GM12878 (cell line): ENCODE measurements around the gene ANTXR2. TPM values are rescaled to one million over a fixed set of nuclear protein-coding genes. Genes with fewer than 3 reads are reported as not detected.

Source experiments
- ATAC-seq: fragments of 200-7000 bp; cut with Tn5 transposase; 3 replicates; pipeline ENCODE4 v1.9.1; 2020; ENCODE audit warnings: mild to moderate bottlenecking, moderate library complexity
- BruUV-seq: library from RNA; stranded (reverse); fragments of 400-500 nt; replicated peaks from 2 replicates; lab custom pipeline; 2021; lab: Mats Ljungman, UMichigan
- CTCF ChIA-PET: fragments of 300-600 bp; sonication (Branson Sonifier 250); formaldehyde crosslinking; extraction: SDS; loops from one replicate; lab custom pipeline; 2021; ENCODE audit warnings: inconsistent platforms; lab: Yijun Ruan, JAX
- POLR2A ChIA-PET: fragments of 350-600 bp; formaldehyde crosslinking; extraction: SDS; loops from one replicate; lab custom pipeline; 2021; ENCODE audit warnings: inconsistent platforms; lab: Charles Lee
- RAD21 ChIA-PET: fragments of 300-600 bp; sonication (Branson Sonifier 250); formaldehyde crosslinking; loops from one replicate; lab custom pipeline; 2023; ENCODE audit warnings: antibody characterized with exemption; ENCODE audit not compliant: unreplicated experiment; lab: Charles Lee
- SMC1A ChIA-PET: fragments of 300-600 bp; sonication (Branson Sonifier 250); formaldehyde crosslinking; loops from one replicate; lab custom pipeline; 2023; ENCODE audit not compliant: unreplicated experiment, uncharacterized antibody; lab: Charles Lee
- DNase-seq: peaks from one replicate; pipeline ENCODE4 v3.0.0-alpha.2; 2011; ENCODE audit warnings: low read depth, low spot score
- FAIRE-seq: peaks from 3 replicates; lab custom pipeline; 2011; peaks lifted over from hg19 to GRCh38; lab: Jason Lieb, UNC
- H2AFZ ChIP-seq: 2 replicates; pipeline ENCODE4 v1.6.0; 2011; ENCODE audit warnings: low read depth, low read length, control low read depth; ENCODE audit not compliant: control insufficient read depth
- H3K27ac ChIP-seq: 2 replicates; pipeline ENCODE4 v1.5.1; 2011; ENCODE audit warnings: control low read depth; ENCODE audit not compliant: control insufficient read depth, insufficient read depth
- H3K27me3 ChIP-seq, 2 experiments: replicated peaks in 1 of 2; 2 replicates each; pipeline versions ENCODE4 v1.6.0 to v1.6.1; 2011; ENCODE audit warnings: low read length in 1 of 2; ENCODE audit not compliant: control insufficient read depth in 2 of 2, insufficient read depth in 2 of 2
- H3K36me3 ChIP-seq, 2 experiments: 2 replicates each; pipeline ENCODE4 v1.5.1; 2011; ENCODE audit warnings: low read length in 1 of 2; ENCODE audit not compliant: control insufficient read depth in 2 of 2, insufficient read depth in 2 of 2
- H3K4me1 ChIP-seq: 2 replicates; pipeline ENCODE4 v1.6.1; 2011; ENCODE audit warnings: mild to moderate bottlenecking, low read length, moderate library complexity, mixed read lengths; ENCODE audit not compliant: control insufficient read depth, insufficient read depth
- H3K4me2 ChIP-seq: 2 replicates; pipeline ENCODE4 v1.6.0; 2011; ENCODE audit warnings: control low read depth; ENCODE audit not compliant: control insufficient read depth, insufficient read depth
- H3K4me3 ChIP-seq: fragments of 200-600 bp; sonication (generic); 2 replicates; pipeline ENCODE4 v1.5.1; 2016
- H3K79me2 ChIP-seq: 2 replicates; pipeline ENCODE4 v1.6.0; 2011; ENCODE audit warnings: low read length; ENCODE audit not compliant: control insufficient read depth, insufficient read depth
- H3K9ac ChIP-seq: 2 replicates; pipeline ENCODE4 v1.8.0; 2011; ENCODE audit warnings: low read length, control low read depth, mixed read lengths; ENCODE audit not compliant: control insufficient read depth, insufficient read depth
- H3K9me3 ChIP-seq: replicated peaks from 3 replicates; pipeline ENCODE4 v1.5.1; 2011; ENCODE audit warnings: mild to moderate bottlenecking, low read length; ENCODE audit not compliant: control insufficient read depth, insufficient read depth
- H4K20me1 ChIP-seq: 2 replicates; pipeline ENCODE4 v1.6.0; 2011; ENCODE audit not compliant: control insufficient read depth, insufficient read depth
- CBX3 ChIP-seq: fragments of 200-600 bp; sonication (generic); IDR thresholded peaks from 2 replicates; pipeline ENCODE4 v1.6.1; 2016; ENCODE audit warnings: low read depth, borderline replicate concordance
- CREB1 ChIP-seq: IDR thresholded peaks from 2 replicates; pipeline ENCODE4 v1.6.1; 2012; ENCODE audit warnings: low read depth, mild to moderate bottlenecking, inconsistent platforms
- FOXM1 ChIP-seq: IDR thresholded peaks from 2 replicates; pipeline ENCODE4 v1.6.1; 2012; ENCODE audit warnings: low read depth, mild to moderate bottlenecking, inconsistent platforms, low read length, moderate library complexity
- MYC ChIP-seq: IDR thresholded peaks from 2 replicates; pipeline ENCODE4 v1.6.1; 2011; ENCODE audit warnings: mild to moderate bottlenecking, low read length, moderate library complexity, inconsistent platforms; ENCODE audit not compliant: insufficient read depth, insufficient replicate concordance, insufficient read length, severe bottlenecking
- NFYB ChIP-seq: IDR thresholded peaks from 2 replicates; pipeline ENCODE4 v1.6.1; 2011; ENCODE audit warnings: low read depth, mild to moderate bottlenecking, low read length, improper control_type of control experiment, moderate library complexity; ENCODE audit not compliant: insufficient read depth
- NR2C1 ChIP-seq: fragments of 450-650 bp; IDR thresholded peaks from 2 replicates; pipeline ENCODE4 v1.6.1; 2017; ENCODE audit warnings: antibody characterized with exemption, mild to moderate bottlenecking, moderate library complexity
- ZNF217 ChIP-seq: fragments of 450-650 bp; IDR thresholded peaks from 2 replicates; pipeline ENCODE4 v1.6.1; 2017; ENCODE audit warnings: antibody characterized with exemption, mild to moderate bottlenecking
- ZSCAN29 ChIP-seq: fragments of 450-650 bp; IDR thresholded peaks from 2 replicates; pipeline ENCODE4 v1.6.1; 2017; ENCODE audit warnings: mild to moderate bottlenecking, moderate library complexity
- WGBS: methylation state at CpG from one replicate; pipeline ENCODE4 v1.1.6; 2016; ENCODE audit warnings: low lambda C conversion rate; ENCODE audit not compliant: insufficient replicate concordance, insufficient coverage; ENCODE audit errors: missing lambda C conversion rate; 5-methylcytosine and 5-hydroxymethylcytosine counted together
- in situ Hi-C: fragments of 300-500 bp; cut with MboI; formaldehyde crosslinking; loops from 9 replicates; pipeline ENCODE4 v1.14.3; 2018; ENCODE audit warnings: mixed read lengths
- intact Hi-C: fragments of 100-400 bp; cut with micrococcal nuclease; formaldehyde crosslinking; loops from one replicate; pipeline ENCODE4 v1.14.2; 2022; ENCODE audit not compliant: unreplicated experiment
- polyA plus RNA-seq, 11 experiments: library from polyadenylated mRNA; depleted of rRNA in 4 of 11; unstranded in 6 of 11; stranded (reverse) in 5 of 11; fragments of >200 nt; fragmentation: Nextera tagmentation in 4 of 11; fragmentation: Illumina TruSeq in 1 of 11; extraction: Ambion mirVana in 4 of 11; extraction: Trizol in 1 of 11; gene quantifications; 1 replicate in 1 of 11; 2 replicates in 10 of 11; pipeline versions ENCODE4 v1.2.1 to v1.2.3, GENCODE V29; 2011 to 2016; ENCODE audit warnings: inconsistent platforms in 2 of 11, missing spikeins in 2 of 11, low read depth in 1 of 11
- total RNA-seq, 4 experiments: library from RNA; depleted of rRNA in 3 of 4; stranded (reverse); fragments of >200 nt in 3 of 4; fragmentation: Illumina TruSeq in 1 of 4; extraction: Trizol in 1 of 4; gene quantifications; 2 replicates each; pipeline versions ENCODE4 v1.2.1 to v1.2.3, GENCODE V29; 2013 to 2021
- TF ChIP-seq, protein P1 (sequence below): fragments of 450-650 bp; IDR thresholded peaks from 2 replicates; pipeline ENCODE4 v1.6.1; 2017; ENCODE audit warnings: mild to moderate bottlenecking, moderate library complexity
- TF ChIP-seq, protein P2 (sequence below): fragments of 150-350 bp; IDR thresholded peaks from 2 replicates; pipeline ENCODE4 v1.6.1; 2014; ENCODE audit warnings: mild to moderate bottlenecking, low read depth, low read length
- TF ChIP-seq, protein P3 (sequence below): IDR thresholded peaks from 2 replicates; pipeline ENCODE4 v1.6.1; 2012; ENCODE audit warnings: improper control_type of control experiment, low read depth, low read length; ENCODE audit not compliant: insufficient replicate concordance

ANTXR2 gene
- total and polyA plus RNA-seq, 10 of the 15 experiments (the other 5 are each of a cell fraction or from before 2014, with no cell fraction given) = 1.4 to 8.9 (median 5.7) TPM

DNA sequence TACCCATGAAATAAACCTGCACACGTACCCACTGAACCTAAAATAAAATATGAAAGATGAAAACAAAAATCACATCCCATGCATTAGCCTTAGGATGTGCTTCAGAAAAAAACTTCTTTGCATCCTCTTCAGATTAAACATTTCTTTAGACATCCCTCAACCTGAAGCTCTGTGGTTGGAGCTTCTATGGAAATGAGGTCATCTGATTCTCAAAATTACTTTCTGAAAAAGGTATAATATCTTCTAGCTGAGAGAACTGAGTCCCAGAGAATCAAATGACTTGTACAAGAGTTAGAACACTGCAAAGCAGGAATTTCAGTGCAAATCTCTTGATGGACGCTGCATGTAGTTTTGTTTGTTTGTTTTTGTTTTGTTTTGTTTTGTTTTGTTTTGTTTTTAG lies 19.1 kb upstream of the ANTXR2 start (continued):
- TF ChIP-seq, protein P1, sequence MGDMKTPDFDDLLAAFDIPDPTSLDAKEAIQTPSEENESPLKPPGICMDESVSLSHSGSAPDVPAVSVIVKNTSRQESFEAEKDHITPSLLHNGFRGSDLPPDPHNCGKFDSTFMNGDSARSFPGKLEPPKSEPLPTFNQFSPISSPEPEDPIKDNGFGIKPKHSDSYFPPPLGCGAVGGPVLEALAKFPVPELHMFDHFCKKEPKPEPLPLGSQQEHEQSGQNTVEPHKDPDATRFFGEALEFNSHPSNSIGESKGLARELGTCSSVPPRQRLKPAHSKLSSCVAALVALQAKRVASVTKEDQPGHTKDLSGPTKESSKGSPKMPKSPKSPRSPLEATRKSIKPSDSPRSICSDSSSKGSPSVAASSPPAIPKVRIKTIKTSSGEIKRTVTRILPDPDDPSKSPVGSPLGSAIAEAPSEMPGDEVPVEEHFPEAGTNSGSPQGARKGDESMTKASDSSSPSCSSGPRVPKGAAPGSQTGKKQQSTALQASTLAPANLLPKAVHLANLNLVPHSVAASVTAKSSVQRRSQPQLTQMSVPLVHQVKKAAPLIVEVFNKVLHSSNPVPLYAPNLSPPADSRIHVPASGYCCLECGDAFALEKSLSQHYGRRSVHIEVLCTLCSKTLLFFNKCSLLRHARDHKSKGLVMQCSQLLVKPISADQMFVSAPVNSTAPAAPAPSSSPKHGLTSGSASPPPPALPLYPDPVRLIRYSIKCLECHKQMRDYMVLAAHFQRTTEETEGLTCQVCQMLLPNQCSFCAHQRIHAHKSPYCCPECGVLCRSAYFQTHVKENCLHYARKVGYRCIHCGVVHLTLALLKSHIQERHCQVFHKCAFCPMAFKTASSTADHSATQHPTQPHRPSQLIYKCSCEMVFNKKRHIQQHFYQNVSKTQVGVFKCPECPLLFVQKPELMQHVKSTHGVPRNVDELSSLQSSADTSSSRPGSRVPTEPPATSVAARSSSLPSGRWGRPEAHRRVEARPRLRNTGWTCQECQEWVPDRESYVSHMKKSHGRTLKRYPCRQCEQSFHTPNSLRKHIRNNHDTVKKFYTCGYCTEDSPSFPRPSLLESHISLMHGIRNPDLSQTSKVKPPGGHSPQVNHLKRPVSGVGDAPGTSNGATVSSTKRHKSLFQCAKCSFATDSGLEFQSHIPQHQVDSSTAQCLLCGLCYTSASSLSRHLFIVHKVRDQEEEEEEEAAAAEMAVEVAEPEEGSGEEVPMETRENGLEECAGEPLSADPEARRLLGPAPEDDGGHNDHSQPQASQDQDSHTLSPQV = no peak
- no peak for TF ChIP-seq CBX3
- TF ChIP-seq, all 136 proteins: peak for 0

DNA sequence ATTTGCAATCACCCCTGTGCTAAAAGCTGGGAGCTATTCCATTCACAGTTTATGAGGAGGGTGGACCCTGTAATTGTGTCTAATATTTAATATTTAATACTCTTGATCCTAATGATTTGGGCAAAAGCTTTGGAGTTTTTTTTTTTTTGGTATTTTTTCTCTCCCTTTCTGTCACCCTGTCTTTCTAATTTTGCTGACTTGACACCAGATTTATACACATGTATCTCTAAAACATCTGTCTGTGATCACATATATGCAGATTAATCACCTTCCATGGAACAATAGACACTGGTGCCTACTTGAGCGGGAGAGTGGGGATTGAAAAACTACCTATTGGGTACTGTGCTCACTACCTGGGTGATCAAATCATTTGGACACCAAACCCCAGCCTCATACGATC lies 18.7 kb upstream of the ANTXR2 start:
- FAIRE-seq (no peak), DNase-seq (no peak), ATAC-seq (no peak)
- WGBS = 70% methylated on average over 2 of the region's 2 CpGs
- Histone ChIP-seq H3K27me3 (no peaks in the 10 kb centered on the region), H4K20me1 (no peaks in the 10 kb centered on the region), H3K4me2 (no peak overlapping the region), H2AFZ (no peak overlapping the region), H3K4me3 (no peak overlapping the region), H3K9me3 (no peaks in the 10 kb centered on the region), H3K9ac (no peak overlapping the region), H3K4me1 (no peaks in the 10 kb centered on the region), H3K79me2 (no peaks in the 10 kb centered on the region), H3K27ac (no peak overlapping the region), H3K36me3 (no peaks in the 10 kb centered on the region)
- ChIA-PET POLR2A (no interaction called here), RAD21 (interaction anchor here (1.1 kb wide), 1 partner anchor 18 kb away, joined by 3 read pairs; the partner anchor contains the start of gene ANTXR2), CTCF (interaction anchor here (0.8 kb wide), 1 partner anchor 122 kb away, joined by 3 read pairs; no protein-coding TSS in a partner anchor), SMC1A (interaction anchor here (0.8 to 2.1 kb wide), 5 partner anchors 13 to 174 kb away, joined by 3 to 7 read pairs (median 6); partner anchors contain the start of gene ANTXR2)
- intact Hi-C loops = no loop called here
- BruUV-seq = no TSS peak
- in situ Hi-C loops = no loop called here
- TF ChIP-seq, protein P2, sequence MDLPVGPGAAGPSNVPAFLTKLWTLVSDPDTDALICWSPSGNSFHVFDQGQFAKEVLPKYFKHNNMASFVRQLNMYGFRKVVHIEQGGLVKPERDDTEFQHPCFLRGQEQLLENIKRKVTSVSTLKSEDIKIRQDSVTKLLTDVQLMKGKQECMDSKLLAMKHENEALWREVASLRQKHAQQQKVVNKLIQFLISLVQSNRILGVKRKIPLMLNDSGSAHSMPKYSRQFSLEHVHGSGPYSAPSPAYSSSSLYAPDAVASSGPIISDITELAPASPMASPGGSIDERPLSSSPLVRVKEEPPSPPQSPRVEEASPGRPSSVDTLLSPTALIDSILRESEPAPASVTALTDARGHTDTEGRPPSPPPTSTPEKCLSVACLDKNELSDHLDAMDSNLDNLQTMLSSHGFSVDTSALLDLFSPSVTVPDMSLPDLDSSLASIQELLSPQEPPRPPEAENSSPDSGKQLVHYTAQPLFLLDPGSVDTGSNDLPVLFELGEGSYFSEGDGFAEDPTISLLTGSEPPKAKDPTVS = no peak
- TF ChIP-seq NFYB (no peak), ZSCAN29 (no peak), CREB1 (no peak), ZNF217 (no peak), FOXM1 (no peak), NR2C1 (no peak), MYC (no peak)
- TF ChIP-seq, protein P3, sequence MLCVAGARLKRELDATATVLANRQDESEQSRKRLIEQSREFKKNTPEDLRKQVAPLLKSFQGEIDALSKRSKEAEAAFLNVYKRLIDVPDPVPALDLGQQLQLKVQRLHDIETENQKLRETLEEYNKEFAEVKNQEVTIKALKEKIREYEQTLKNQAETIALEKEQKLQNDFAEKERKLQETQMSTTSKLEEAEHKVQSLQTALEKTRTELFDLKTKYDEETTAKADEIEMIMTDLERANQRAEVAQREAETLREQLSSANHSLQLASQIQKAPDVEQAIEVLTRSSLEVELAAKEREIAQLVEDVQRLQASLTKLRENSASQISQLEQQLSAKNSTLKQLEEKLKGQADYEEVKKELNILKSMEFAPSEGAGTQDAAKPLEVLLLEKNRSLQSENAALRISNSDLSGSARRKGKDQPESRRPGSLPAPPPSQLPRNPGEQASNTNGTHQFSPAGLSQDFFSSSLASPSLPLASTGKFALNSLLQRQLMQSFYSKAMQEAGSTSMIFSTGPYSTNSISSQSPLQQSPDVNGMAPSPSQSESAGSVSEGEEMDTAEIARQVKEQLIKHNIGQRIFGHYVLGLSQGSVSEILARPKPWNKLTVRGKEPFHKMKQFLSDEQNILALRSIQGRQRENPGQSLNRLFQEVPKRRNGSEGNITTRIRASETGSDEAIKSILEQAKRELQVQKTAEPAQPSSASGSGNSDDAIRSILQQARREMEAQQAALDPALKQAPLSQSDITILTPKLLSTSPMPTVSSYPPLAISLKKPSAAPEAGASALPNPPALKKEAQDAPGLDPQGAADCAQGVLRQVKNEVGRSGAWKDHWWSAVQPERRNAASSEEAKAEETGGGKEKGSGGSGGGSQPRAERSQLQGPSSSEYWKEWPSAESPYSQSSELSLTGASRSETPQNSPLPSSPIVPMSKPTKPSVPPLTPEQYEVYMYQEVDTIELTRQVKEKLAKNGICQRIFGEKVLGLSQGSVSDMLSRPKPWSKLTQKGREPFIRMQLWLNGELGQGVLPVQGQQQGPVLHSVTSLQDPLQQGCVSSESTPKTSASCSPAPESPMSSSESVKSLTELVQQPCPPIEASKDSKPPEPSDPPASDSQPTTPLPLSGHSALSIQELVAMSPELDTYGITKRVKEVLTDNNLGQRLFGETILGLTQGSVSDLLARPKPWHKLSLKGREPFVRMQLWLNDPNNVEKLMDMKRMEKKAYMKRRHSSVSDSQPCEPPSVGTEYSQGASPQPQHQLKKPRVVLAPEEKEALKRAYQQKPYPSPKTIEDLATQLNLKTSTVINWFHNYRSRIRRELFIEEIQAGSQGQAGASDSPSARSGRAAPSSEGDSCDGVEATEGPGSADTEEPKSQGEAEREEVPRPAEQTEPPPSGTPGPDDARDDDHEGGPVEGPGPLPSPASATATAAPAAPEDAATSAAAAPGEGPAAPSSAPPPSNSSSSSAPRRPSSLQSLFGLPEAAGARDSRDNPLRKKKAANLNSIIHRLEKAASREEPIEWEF = no peak
